ENCODE results near the gene GCNA.
"Not testable (repeated sequence)": the region's sequence is repeated elsewhere in the genome, so short reads cannot be mapped to it uniquely, and the experiment has no call there.

GCNA gene

DNA sequence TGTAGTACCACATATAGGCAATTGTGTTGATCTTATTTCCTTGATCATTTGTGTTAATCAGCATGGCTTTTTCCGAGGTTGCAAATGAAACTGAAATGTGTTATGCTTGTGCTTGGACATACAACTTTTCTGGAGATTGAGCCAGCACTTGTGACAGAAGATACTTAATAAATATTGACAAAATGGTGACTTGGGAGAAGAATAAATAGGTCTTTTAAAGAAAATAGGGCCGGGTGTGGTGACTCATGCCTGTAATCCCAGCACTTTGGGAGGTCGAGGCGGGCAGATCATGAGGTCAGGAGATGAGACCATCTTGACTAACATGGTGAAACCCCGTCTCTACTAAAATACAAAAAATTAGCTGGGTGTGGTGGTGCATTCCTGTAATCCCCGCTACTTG is 18.5 kb upstream of the GCNA start:
- not testable (repeated sequence) for DNase-seq (ENCODE audit: low spot score)

DNA sequence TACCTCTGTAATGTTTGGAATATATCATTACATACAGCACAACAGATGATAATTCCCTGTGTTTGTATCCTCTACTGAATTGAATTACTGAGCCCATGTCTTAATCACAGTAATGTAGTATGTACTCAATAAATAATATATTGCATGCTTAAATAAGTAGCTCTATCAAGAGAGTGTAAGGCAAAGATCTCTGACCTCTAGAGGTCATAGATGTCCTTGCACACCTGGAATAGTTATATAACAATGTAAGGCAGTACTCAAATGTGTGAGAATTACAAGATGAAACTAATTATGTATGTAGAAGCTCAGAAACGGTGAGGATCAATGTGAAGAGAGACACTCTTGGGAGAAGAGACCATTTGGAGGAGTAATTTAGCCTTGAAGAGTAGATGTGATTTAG is 14.3 kb upstream of the GCNA start:
- peak; percentile 12 for DNase-seq (ENCODE audit: low spot score)

DNA sequence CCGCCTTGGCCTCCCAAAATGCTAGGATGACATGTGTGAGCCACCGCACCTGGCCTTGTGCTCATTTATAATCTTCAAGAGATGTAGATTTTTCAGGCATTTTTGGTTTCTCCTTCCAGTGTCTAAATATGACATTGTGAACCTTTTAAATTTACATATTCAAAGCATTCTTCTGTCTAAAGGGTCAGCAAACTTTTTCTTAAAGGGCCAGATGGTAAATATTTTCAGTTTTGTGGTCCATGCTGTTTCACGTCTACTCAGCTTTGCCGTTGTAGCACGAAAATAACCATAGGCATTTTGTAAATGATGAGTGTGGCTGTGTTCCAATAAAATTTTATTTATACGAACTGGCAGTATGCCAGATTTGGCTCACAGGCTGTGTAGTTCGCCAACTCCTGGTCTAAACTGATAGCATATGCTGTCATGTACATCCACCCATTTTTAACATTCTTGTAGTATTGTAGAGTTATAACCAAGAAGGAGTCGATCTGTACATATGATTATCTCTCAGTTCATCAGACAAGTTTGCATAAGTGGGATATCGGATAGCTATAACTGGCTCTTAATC is 12.7 kb upstream of the GCNA start:
- DNase-seq (ENCODE audit: low spot score): peak; percentile 85

DNA sequence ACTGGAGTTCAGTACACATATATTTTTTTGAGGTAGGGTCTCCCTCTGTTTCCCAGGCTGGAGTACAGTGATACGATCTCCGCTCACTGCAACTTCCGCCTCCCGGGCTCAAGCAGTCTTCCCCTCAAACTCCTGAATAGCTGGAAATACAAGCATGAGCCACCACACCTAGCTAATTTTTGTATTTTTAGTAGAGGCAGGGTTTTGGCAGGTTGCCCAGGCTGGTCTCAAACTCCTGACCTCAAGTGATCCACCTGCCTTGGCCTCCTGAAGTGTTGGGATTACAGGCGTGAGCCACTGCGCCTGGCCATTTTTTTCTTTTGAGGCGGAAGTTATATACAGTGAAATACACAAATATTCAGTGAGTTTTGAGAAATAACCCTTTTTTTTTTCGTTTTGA is 6.8 kb upstream of the GCNA start:
- not testable (repeated sequence) for DNase-seq (ENCODE audit: low spot score)

DNA sequence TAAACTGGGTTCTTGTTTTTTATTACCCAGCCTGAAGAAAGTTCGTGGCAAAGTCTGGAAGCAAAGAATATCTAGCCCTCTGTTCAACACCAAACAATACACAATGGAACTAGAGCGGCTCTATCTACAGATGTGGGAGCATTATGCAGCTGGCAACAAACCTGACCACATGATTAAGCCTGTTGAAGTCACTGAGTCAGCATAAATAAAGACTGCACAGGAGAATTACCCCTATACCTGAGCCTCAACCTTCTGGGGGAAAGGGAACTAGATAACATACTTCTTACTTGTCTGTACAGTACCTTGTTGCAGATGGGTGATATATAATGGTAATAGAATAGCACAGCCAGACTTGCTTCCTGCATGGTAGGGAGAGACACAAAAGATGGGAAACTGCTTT is 4.6 kb upstream of the GCNA start:
- DNase-seq (ENCODE audit: low spot score): no peak

DNA sequence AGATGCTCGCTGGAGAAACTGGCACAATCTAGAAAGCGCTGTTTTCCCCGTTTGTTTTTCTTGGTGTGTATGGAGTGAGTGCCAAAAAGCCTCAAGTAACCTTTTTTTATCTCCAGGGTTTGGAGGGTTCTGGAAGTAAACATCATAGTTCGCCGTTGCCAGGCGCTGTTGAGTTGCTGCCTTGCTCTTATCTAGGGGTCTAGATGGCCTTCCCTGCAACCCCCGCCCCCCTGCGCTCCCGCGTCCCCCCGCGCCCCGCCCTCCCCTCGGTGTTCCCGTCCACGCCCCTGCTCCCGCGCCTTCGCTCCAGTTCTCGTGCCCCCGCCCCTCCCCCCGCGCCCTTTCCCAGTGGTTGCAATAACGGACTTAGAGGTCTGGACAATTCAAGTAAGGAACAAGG is 555 bp upstream of the GCNA start:
- no peak for DNase-seq (ENCODE audit: low spot score)

DNA sequence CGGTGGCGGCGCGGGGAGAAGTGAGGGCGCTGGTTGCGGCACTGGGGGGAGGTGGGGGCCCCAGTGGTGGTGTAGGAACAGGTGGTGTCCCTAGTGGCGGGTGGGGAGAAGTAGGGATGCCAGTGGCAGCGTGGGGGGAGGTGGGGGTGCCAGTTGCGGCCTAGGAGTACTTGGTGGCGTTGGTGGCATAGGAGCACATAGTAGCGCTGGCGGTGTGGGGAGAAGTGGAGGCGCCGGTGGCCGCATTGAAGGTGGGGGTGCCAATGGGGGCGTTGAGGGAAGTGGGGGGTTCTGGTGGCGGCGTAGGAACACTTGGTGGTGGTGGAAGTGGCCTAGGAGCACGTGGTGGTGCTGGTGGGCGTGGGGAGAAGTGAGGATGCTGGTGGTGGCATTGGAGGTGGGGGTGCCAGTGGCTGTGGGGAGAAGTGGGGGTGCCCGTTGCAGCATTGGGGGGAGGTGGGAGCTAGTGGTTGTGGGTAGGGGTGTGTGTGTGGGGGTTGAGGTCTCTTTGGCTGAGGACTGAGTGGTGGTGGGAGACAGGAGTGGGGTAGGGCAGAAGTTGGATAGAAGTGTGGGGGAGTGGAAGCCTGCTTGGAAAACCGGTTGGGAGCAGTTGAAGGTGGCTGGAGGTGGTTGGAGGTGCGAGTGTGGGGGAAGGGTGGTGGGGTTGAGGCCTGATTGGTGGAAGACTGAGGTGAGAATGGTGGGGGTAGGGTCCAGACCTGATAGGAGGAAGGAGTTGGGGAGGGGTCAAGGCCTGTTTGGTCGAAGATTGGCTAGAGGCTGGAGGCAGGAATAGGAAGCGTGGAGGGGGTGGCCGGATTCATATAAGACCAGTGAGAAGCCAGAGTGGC is 1.1 kb downstream of the GCNA start:
- DNase-seq (ENCODE audit: low spot score): no peak

DNA sequence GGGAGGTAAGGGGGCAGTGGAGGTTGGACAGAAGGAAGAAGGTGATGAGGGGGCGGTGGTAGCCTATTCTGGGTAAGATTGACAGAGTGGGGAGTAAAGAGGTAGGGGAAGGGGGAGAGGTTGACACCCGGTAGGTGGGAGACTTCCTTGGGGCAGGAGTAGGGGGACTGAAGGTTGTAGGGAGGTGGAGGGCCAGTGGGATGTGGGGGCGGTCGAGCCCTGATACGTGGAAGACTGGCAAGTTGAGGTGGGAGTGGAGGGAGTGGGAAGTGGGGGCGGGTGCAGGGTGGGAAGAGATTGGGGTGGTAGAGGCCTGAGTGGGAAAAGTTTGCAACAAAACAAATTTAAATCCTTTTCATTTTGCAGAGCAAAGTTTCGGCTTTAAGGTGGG is 1.7 kb downstream of the GCNA start:
- DNase-seq (ENCODE audit: low spot score): no peak

DNA sequence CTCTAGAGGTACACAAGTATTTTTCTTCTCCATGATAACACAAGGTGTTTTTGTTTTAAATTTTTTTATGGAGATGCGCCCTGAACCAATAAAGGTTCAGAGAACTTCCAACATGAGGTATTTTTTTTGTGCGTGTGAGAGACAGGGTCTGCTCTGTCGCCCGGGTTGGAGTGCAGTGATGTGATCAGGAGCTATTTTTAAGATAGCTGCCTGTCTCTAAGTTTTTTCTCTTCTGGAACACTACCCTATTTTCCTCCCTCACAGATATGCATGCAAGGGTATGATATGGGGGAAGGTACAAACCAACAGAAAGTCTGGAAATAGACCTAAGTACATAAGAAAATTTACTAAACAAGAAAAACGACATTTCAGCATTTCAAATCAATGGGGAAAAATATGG is 3.0 kb downstream of the GCNA start:
- DNase-seq (ENCODE audit: low spot score): no peak

DNA sequence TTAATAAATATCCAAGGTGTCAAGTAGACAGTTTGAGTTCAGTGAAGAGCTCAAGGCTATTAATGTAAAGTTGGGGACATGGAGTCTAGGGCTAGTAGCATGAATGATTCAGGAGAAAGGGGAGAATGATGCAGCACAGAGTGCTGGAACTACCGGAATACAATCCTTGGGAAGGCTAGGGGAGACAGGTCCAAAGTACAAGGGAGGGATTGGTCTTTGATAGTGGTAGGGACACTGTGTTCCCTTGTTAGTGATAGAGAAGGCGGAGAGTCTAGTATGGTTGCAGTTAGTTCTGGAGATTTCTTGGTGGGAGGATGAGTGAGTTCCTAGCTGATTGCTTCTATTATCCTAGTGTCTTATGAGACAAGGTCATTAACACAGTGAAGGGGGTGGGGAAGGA is 8.7 kb downstream of the GCNA start:
- no peak for DNase-seq (ENCODE audit: low spot score)

DNA sequence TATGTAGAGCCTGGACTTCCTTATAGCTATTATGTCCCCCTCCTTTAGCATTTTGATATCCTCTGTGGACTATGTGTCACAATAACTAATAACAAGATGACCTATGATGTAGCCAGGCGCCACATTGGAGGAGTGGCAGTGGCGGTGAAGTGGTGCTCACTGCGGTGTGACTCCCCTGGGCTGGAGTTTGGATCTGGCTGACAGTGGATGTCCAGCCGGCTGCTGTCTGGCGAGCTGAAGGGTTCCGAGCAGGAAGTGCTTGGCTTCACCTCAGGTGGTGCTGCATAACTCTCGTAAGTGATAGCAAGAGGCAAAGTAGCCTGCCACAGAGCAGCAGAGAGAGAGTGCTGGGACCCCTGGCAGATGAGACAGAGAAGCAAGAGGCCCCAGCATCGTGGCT is 15.0 kb downstream of the GCNA start:
- not testable (repeated sequence) for DNase-seq (ENCODE audit: low spot score)

DNA sequence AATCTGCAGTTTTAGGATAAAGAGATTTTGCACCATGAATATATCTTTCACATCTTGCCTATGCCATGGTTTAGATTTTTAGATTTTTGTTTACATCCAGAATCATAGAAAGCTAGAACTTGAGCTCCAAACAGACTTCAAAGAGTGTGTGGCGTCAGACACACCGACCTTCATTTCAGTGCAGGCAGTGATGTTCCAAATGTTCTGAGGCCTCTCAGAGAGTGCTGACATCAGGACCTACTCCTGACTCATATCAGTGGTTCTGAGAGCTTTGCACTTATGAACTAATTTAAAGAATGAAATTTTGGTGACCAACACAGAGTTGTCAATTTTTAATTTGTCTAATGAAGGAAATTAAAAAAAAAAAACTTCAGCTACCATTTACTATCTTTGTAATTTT is 21.7 kb downstream of the GCNA start:
- DNase-seq (ENCODE audit: low spot score): no peak

DNA sequence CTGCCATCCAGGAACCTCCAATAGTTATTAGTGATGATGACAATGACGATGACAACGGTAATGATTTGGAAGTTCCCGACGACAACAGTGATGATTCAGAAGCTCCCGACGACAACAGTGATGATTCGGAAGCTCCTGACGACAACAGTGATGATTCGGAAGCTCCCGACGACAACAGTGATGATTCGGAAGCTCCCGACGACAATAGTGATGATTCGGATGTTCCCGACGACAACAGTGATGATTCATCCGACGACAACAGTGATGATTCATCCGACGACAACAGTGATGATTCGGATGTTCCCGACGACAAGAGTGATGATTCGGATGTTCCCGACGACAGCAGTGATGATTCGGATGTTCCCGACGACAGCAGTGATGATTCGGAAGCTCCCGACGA is 25.4 kb downstream of the GCNA start:
- no peak for DNase-seq (ENCODE audit: low spot score)

DNA sequence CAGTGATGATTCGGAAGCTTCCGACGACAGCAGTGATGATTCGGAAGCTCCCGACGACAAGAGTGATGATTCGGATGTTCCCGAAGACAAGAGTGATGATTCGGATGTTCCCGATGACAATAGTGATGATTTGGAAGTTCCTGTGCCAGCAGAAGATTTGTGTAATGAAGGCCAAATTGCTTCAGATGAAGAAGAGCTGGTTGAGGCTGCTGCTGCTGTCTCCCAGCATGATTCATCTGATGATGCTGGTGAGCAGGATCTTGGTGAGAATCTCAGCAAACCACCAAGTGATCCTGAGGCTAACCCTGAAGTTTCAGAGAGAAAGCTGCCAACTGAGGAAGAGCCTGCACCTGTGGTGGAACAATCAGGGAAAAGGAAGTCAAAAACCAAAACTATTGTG is 25.9 kb downstream of the GCNA start:
- DNase-seq (ENCODE audit: low spot score): no peak

DNA sequence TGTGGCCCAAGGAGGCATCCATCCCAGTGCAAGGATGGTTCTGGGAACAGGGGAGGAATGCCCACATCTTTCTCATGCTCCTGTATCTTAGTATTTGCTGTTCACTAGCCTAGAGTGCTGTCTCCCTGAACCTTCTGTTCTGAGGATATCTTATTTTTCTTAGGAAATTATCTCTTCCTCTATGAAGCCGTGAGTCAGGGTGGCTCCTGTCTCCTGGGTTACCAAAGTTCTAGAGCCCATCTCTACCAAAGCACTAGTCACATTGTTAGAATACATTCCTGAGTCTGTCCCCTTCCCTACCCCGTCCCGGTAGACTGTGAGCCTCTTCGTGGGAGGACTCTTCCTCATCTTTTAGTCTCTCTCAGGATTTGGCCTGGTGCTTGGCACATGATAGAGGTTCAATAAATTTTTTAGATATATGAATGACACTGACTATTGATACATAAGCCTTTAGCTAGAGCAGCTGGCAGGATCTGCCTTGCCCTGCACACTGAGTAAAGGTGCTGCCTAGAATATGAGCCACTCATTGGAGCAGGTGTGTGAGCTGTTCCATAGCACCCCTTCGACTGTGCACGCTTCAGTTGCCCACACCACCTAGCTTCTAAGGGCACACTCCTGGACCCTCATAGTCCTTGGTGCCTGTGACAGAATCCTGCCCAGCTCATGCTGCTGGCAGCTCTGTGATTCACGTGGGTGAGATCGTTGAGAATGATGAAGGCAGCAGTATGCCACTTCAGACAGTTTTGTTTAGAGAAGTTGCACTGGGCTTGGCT is 26.7 kb downstream of the GCNA start:
- no peak for DNase-seq (ENCODE audit: low spot score)

DNA sequence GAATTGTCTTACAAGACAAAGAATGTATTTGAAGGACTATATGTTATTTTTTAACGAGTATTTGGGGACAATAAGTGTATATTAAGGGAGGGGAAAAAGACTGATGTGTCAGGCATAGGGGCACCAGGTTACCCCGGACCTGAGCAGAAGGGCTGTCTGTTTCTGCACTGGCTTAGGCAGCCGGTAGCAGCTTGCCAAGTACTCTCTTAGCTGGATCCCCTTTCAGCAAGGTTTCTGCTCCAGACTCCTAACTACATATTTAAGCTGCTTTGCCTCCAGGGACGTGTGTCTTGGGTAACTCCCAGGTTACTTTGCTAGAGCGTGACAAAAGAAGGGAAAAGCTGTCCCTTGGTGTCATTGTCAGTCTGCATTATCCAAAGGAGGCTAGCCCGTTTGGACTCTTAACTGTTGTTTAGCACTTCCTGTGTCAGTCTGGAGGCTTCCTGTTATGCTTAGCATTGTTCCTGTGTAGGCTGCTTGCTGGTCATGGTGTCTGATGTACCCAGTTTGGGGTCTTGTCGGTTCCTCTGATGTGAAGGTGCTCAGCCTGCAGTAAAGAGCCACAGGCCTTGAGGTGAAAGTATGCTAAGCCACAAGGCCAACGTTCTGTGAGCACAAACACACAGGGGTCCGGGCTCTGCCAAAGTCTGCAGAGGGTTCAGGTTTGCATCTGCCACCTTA is 28.4 kb downstream of the GCNA start:
- DNase-seq (ENCODE audit: low spot score): no peak

DNA sequence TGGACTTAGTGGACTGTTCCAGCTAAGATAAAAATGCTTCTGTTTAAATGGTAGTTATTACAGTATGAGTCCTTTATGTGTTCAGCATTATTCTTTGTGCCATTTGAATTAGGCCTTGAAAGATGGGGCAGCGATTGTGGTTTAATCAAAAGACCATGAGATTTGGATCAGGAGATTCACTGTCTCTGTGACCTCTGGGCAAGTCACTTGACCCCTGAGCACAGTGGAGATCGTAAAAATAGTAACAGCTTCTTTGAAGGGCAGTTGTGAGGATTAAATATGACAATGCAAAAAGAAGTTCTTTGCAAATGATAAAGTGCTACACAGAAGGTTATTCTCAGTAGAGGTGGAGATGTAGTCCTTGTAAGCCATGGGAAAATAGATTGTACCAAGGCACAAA is 29.3 kb downstream of the GCNA start:
- DNase-seq (ENCODE audit: low spot score): no peak

DNA sequence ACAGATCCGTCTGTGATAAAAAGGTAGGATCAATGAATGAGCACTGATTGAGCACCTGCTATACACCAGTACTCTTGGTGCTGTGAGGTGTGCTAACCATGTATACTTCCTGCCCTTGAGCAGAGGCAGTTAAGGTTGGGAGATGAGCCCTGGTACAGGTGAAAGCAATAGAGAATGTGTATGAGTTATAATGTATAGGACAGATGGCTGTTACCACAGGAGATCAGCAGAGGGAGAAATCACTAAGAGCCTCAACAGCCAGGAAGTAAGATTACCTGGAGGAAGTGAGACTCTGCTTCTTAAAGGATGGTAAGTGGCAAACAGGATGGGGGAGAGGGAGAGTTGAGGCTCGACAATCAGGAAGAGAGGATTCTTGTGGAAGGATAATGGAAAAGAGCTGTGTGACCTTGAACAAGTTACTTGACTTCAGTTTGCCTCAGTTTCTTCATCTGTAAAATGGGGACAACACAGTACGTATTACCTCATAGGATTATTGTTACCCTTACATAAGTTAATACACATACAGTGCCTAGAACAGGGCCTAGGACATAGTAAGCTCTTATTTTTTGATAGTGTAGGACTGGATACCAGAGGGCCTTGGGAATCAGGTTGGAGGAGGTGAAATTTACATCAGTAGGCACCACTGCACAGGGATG is 31.0 kb downstream of the GCNA start:
- DNase-seq (ENCODE audit: low spot score): no peak

DNA sequence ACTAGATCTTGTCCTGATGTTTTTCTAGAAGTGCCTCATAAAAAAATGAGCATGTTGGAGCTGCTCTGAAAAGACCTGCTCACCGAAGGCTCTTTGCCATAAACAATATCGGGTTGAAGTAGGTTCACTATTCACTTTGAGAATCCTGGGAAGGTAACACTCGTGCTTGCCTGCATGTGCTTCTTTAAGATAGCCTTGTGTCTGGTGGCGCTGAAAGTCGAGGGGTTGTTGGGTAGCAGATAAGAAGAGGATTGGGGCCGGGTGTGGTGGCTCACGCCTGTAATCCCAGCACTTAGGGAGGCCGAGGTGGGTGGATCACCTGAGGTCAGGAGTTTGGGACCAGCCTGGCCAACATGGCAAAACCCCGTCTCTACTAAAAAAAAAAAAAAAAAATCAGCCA is 33.5 kb downstream of the GCNA start:
- not testable (repeated sequence) for DNase-seq (ENCODE audit: low spot score)

DNA sequence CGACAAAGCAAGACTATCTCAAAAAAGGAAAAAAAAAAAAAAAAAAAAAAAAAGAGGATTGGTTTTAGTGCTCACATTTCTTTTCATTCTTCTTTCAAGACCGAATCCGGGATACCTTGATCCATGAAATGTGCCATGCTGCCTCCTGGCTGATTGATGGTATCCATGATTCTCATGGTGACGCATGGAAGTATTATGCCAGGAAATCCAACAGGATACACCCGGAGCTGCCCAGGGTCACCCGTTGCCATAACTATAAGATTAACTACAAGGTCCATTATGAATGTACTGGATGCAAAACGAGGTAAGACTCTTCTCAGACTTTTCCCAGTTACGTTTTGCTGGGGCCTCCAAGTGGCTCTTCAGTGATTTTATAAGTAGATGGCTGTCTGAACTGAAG is 34.0 kb downstream of the GCNA start:
- DNase-seq (ENCODE audit: low spot score): no peak

DNA sequence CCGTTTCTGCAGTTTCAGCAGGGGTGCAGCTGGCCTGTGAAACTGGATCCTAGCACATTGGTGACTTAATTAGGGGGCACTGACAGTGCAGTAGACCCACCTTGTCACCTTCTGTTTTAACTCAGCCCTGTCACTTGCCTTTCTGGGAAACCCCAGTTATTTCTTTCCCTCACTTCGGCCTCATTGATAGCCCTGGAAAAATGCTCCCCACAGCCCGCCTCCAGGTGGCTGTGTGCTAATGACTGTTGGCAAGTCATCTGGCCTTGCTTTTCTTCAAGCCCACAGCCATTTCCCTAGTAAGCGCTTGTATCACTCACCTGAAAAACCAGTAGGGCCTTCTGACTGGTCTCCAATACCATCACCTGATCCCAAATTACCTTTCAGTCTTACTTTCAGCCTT is 36.8 kb downstream of the GCNA start:
- no peak for DNase-seq (ENCODE audit: low spot score)

DNA sequence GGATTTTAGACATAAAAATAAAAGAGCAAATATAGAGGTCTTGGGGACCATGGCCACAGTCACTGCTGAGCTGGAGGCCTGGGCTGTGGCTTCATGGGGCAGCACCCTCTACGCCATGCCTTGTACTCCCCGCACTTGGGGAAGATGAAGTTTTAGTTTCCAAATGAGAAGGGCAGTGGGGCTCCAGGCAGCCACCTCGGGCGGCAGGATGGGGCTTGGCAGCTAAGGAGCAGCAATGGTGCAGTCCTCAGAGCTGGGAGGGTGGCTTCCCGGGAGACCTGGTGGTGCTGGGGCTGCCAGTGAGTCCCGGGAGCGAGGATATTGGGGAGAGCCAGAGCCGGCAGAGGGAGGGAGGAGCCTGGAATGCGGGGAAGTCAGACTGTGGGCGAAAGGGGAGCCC is 37.7 kb downstream of the GCNA start:
- DNase-seq (ENCODE audit: low spot score): no peak
